Astrocyte of the spinal cord (primary cell): Measurements from ENCODE around the gene COL4A1.

Source experiments
- DNase-seq: peaks from one replicate; pipeline ENCODE4 v3.0.0; 2011; ENCODE audit warnings: low read depth, low spot score
- H3K4me3 ChIP-seq: 2 replicates; pipeline ENCODE4 v1.5.1; 2011; ENCODE audit warnings: low read depth, mild to moderate bottlenecking, low read length, moderate library complexity
- CTCF ChIP-seq: IDR thresholded peaks from 2 replicates; pipeline ENCODE4 v1.5.1; 2012; ENCODE audit warnings: low read depth, mild to moderate bottlenecking, low read length, inconsistent platforms
- in situ Hi-C: cut with HindIII; loops from 2 replicates; pipeline ENCODE4 v1.10.0; 2017; ENCODE audit warnings: low sequenced_read_pairs

The COL4A1 gene

GRCh38 chr13:110351636-110352420 lies 44.9 kb upstream of the COL4A1 start:
- in situ Hi-C loops = no loop called here
- H3K4me3 ChIP-seq = no peak overlapping the region
- no peak for DNase-seq
- no peak for TF ChIP-seq CTCF

- DNase-seq = no peak
- H3K4me3 ChIP-seq = no peak overlapping the region
- in situ Hi-C loops = no loop called here
- TF ChIP-seq CTCF = no peak
These were observed 43.6 kb upstream of the COL4A1 start for GRCh38 chr13:110350509-110350908.

GRCh38 chr13:110350049-110350448 lies 43.1 kb upstream of the COL4A1 start:
- no peak for TF ChIP-seq CTCF
- H3K4me3 ChIP-seq = no peak overlapping the region
- in situ Hi-C loops = no loop called here
- no peak for DNase-seq

GRCh38 chr13:110349239-110349638 lies 42.3 kb upstream of the COL4A1 start:
- no peak overlapping the region for H3K4me3 ChIP-seq
- TF ChIP-seq CTCF = no peak
- in situ Hi-C loops = no loop called here

GRCh38 chr13:110348309-110349105 lies 41.5 kb upstream of the COL4A1 start:
- H3K4me3 ChIP-seq = no peak overlapping the region
- no peak for DNase-seq
- in situ Hi-C loops = no loop called here

More at GRCh38 chr13:110349239-110349638, 42.3 kb upstream of the COL4A1 start:
- no peak for DNase-seq

More at GRCh38 chr13:110348309-110349105, 41.5 kb upstream of the COL4A1 start:
- TF ChIP-seq CTCF = no peak
